Epithelial cell of proximal tubule (primary cell): ENCODE measurements around the gene NBEA. TPM values are rescaled to one million over a fixed set of nuclear protein-coding genes. Genes with fewer than 3 reads are reported as not detected.

Source experiments
- DNase-seq: peaks from one replicate; pipeline ENCODE4 v3.0.0-alpha.2; 2011; ENCODE audit warnings: low read depth
- H3K4me3 ChIP-seq: 2 replicates; pipeline ENCODE4 v1.5.1; 2011; ENCODE audit warnings: low read depth, mild to moderate bottlenecking, low read length
- total RNA-seq: library from RNA; depleted of rRNA; stranded (reverse); fragments of >200 nt; gene quantifications from 2 replicates; pipeline ENCODE4 v1.2.3, GENCODE V29; 2015
- TF ChIP-seq, protein P1 (sequence below): conservative IDR thresholded peaks from 2 replicates; pipeline ENCODE4 v1.5.1; 2012; ENCODE audit warnings: low read depth, mild to moderate bottlenecking, low read length

NBEA gene
- total RNA-seq, 1 donor from 2014 or later, result 2.7 TPM

DNA sequence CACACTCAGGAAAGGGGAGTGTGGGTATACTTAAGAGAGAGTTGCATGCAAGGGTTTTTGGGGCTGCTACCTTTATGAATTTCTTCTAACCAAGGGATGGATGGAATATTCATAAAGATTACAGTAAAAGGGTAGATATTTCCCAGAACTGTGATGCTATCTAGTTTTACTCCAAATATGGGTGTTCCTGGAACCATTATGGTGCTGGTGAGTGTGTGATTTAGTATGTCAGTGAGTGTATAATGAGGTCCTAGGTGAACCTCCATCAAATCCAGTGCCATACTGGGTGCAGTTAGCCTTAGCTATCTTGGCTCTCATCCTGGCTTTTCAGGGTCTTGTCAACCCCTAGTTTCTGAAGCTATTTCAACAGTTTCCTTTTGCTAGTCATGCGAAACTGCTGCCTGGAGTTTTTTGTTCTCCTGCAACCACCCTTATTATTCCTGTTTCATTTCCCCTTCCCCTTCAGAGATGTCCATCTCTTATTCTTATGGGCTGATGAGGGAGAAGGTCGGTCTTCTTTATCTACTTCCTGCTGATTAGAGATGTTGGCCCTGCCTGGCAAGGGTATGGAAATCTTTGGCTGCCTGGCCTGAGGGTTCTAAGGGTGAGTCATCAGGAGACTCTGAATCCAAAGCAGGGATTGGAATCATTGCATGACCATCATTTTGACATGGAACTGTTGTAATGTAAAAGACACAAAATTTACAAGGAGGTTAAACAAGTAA is 202.3 kb downstream of the NBEA start:
- no peak for DNase-seq
- TF ChIP-seq, protein P1, sequence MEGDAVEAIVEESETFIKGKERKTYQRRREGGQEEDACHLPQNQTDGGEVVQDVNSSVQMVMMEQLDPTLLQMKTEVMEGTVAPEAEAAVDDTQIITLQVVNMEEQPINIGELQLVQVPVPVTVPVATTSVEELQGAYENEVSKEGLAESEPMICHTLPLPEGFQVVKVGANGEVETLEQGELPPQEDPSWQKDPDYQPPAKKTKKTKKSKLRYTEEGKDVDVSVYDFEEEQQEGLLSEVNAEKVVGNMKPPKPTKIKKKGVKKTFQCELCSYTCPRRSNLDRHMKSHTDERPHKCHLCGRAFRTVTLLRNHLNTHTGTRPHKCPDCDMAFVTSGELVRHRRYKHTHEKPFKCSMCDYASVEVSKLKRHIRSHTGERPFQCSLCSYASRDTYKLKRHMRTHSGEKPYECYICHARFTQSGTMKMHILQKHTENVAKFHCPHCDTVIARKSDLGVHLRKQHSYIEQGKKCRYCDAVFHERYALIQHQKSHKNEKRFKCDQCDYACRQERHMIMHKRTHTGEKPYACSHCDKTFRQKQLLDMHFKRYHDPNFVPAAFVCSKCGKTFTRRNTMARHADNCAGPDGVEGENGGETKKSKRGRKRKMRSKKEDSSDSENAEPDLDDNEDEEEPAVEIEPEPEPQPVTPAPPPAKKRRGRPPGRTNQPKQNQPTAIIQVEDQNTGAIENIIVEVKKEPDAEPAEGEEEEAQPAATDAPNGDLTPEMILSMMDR, result no peak
- H3K4me3 ChIP-seq, result no peak overlapping the region

DNA sequence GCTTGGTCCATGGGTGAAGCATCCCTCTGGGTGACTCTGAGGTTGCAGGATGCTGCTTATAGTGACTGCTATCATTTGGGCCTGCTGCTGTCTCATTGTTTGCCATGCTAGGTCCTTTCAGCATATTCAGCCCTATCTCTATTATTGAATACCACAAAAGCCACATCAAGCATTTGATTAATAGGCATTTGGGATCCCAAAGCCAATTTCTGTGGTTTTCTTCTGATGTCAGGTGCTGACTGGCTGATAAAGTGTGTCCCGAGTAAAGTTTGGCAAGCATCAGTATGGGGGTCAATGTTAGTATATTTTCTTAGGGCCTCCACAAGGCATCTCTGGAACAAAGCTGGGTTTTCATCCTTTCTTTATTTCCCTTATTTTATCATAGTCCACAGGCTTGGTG is 204.6 kb downstream of the NBEA start:
- no peak overlapping the region for H3K4me3 ChIP-seq
- DNase-seq, result no peak
- TF ChIP-seq, protein P1, result no peak

GRCh38 chr13:35157143-35157755 is 215.2 kb downstream of the NBEA start:
- TF ChIP-seq, protein P1, result peak; percentile 74
- DNase-seq, result no peak
- H3K4me3 ChIP-seq, result no peak overlapping the region

DNA sequence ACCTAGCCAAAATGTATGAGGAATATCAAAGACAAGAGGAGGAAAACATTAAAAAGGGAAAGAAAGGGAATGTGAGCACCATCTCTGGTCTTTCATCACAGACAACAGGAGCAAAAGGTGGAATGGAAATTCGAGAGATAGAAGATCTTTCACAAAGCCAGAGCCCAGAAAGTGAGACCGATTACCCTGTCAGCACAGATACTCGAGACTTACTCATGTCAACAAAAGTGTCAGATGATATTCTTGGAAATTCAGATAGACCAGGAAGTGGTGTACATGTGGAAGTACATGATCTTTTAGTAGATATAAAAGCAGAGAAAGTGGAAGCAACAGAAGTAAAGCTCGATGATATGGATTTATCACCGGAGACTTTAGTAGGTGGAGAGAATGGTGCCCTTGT is 217.0 kb downstream of the NBEA start:
- H3K4me3 ChIP-seq, result no peak overlapping the region
- TF ChIP-seq, protein P1, result no peak
- DNase-seq, result no peak

GRCh38 chr13:35160896-35161295 is 218.8 kb downstream of the NBEA start:
- TF ChIP-seq, protein P1, result no peak
- DNase-seq, result no peak
- H3K4me3 ChIP-seq, result no peak overlapping the region

- no peak for DNase-seq
- no peak overlapping the region for H3K4me3 ChIP-seq
- TF ChIP-seq, protein P1, result no peak
Observed at GRCh38 chr13:35162420-35162819, 220.3 kb downstream of the NBEA start.

- TF ChIP-seq, protein P1, result no peak
- no peak for DNase-seq
Observed at GRCh38 chr13:35163674-35164073, 221.6 kb downstream of the NBEA start.

More at GRCh38 chr13:35163674-35164073, 221.6 kb downstream of the NBEA start:
- H3K4me3 ChIP-seq, result no peak overlapping the region
